Hematopoietic multipotent progenitor cell treated with erythropoietin and hydrocortisone succinate and interleukin-3 and kit ligand, for 8 days (in vitro differentiated cells): ENCODE measurements around the gene HIVEP3.
A peak's percentile ranks its signal among the peaks of the same experiment; 100 is the strongest.

Experiments
- DNase-seq: peaks from one replicate; pipeline ENCODE4 v3.0.0-alpha.2; 2015

HIVEP3 gene

GRCh38 chr1:41487126-41488039 is 431.3 kb downstream of the HIVEP3 start:
- peak; percentile 20 for DNase-seq

DNA sequence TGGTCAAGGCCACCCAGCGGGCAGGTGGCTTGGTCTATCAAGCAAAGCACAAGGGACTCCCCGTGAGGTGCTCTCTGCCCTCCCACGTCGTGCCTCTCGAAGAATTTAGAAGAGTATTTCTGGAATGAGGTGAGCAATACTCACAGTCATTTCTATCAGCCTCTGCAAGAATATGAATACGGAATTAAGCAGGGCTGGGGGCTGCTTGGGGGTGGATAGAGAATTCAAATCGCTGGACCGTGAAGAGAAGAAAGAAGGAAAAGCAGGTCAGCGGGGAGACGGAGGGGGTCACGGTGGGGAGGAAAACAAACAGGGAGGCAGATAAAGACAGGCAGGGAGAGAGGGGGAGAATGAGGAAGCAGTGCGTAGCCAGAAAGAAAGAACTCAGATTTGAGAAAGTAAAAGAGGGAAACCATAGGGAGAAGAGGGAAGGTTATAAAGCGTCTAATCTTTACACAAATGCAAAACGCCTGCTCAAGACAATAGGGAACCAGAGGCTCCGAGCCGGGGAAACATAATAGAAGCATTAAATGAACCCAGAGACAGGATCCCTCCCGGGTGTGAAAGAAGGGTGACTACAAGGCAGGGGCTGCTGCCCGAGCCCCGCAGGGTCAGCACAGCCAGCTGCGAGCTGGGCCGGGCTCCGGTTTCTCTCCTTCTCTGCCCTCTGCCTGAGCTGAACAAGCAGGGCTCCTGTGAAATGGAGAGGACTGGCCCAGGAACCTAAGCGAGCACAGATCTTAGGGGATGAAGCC is 432.2 kb downstream of the HIVEP3 start:
- DNase-seq = no peak

- DNase-seq = no peak
Measured at GRCh38 chr1:41486053-41486370, 432.7 kb downstream of the HIVEP3 start.

DNA sequence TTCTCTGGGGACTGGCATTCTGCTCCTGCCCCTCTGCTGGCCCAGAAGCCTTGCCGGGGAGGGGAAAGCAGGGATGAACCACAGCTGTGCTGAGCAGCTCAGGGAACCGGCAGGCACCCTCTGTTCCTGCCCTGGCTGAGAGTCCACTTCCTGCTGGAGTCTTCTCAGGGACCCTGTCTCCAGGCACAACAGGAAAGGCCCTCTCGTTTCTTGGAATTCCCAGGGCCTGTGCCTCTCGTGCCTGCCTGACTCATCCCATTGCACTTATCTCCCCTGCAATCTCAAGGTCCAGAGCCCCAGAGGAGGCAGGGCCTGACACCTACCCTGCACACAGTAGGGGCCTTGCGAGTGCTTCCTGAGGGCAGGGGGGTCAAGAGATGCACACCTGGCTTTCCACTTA is 433.1 kb downstream of the HIVEP3 start:
- no peak for DNase-seq

DNA sequence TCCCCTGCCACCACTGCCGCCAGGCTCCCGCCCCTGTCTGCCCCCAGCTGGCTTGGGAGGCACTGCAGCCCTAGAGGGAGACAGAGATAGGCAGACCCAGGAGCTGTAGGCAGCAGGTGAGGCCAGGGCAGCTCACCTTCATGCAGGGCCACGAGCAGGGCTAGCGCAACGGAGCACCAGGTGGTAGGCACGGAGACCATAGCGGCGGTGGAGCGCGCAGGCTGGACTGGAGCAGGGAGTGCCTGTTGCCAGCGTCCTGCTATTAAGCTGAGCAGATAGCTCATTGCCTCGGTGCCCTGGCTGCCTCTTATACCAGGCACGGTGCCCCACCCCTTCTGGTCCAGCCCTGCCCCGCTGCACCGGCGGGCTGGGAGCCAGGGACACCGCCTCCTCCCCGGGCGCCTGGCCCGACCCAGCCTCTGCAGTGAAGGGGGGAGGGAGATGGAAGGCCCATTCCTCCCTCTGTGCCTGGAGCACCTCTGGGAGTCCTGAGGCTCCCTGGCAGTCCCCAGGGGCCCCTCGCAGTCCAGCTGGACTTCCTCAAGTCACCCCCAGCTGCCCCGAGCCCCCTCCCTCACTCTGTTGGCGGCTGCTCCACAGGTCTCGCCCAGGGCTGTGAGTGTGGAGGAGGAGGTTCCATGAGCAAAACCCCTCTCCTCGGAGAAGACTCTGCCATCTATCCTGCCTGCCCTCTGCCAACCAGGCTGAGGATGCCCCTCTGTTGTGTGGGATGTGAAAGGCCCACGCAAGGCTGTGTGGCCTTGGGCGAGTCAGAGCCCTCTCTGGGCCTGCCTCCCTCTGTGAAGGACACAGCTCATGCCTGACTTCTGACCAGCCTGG is 434.1 kb downstream of the HIVEP3 start, which contains the start of gene EDN2:
EDN2 (minus strand) TSS at position 282 of the 840 bp plus-strand sequence; CDS start at position 200, 82 bp downstream.
- DNase-seq = no peak

- DNase-seq = no peak
Measured at GRCh38 chr1:41483960-41484401, 434.7 kb downstream of the HIVEP3 start.

- no peak for DNase-seq
Measured at GRCh38 chr1:41483001-41483850, 435.5 kb downstream of the HIVEP3 start.

- peak; percentile 65 for DNase-seq
Measured at GRCh38 chr1:41482001-41482765, 436.5 kb downstream of the HIVEP3 start.

- DNase-seq = no peak
Measured at GRCh38 chr1:41481109-41481775, 437.5 kb downstream of the HIVEP3 start.

- no peak for DNase-seq
Measured at GRCh38 chr1:41480204-41481108, 438.3 kb downstream of the HIVEP3 start.

- DNase-seq = no peak
Measured at GRCh38 chr1:41479808-41480160, 438.9 kb downstream of the HIVEP3 start.

DNA sequence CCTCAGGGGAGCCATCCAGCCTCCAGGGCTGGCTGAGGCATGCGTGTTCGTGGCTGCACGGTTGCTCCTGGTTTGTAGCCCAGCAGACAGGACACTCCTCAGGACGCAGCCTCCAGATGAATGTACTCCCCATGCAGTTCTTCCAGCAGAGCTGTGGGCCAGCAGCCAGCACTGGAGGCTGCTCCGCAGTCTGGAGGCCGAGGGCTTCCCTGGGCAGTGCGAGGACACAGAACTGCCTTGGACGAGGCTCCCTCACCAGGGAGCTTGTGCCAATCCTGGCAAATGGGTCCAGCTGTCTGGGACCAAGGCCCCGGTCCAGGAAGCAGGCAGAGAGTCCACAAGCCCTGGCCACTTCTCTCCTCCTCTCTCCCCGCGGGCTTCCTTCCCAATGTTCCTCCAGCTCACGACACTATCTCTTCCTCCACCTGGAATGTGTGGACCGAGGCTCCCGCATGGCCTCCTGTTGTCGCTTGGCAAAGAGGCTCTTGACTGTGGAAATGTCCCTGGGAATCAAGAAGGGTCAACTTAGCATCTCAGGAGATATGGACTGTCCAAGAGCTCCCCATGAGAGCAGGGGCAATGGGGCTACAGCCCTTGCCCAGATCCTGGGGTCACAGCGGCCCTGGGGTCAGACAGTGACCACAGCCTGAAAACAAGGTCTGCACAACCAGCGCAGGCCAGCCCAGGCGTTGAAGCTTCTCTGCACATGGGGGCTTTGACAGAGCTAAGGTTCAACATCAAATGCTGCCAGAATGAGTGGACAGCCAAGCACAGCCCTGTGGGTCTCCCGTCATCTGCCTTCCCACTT is 439.5 kb downstream of the HIVEP3 start:
- no peak for DNase-seq

DNA sequence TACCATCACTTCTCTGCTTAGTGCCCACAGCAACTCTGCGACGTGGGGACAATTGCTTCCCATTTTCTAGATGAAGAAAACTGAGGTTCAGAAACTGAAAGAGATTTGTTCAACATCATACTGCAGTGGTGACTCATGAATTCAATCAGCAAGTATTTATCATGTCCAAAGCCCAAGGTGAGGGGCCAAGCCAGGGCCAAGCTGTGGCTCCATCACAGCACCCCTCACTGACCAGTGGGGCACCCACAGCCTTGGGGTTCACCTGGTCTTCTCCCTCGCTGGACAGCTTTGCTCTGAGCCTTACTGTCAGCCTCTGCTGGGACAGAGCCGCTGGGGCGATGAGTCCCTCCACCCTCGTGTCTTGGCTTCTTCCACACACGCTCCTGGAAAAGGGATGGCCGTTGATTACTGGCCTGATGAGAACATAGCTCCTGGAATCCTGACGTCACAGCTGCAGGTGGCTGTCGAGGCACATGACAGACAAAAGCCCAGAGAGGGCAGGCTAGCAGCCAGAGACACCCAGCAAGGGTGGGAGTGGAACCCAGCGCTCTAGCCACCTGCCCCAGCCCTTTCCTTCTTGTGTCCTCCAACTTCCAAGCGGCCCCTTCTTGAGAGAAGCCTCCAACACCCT is 440.5 kb downstream of the HIVEP3 start:
- no peak for DNase-seq

DNA sequence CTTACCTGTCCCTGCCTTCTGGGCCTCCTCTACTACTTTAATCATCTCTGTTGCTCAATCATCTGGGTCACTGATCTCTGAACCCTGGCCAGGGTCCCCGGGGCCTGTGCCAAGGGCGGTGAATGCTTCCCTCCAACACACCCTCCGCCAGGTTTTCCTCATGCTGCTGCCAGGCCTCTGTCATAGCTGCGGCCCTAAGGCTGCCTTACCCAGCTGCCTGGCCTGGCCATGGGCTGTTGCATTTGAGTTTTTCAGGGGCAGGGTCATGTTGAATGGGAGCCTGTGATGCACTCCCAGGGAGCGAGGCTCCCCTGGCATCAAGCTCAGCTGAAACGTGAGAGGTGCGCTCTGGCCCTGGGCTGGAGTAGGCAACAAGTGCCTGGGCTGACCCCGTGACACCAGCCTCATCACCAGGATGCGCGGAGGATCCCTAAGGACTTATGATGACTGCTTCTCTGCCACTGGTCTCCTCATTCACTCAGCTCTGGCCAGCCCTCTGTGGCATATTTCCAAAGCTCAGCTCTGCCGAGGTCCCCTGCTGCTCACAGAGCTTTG is 441.8 kb downstream of the HIVEP3 start:
- DNase-seq = no peak

DNA sequence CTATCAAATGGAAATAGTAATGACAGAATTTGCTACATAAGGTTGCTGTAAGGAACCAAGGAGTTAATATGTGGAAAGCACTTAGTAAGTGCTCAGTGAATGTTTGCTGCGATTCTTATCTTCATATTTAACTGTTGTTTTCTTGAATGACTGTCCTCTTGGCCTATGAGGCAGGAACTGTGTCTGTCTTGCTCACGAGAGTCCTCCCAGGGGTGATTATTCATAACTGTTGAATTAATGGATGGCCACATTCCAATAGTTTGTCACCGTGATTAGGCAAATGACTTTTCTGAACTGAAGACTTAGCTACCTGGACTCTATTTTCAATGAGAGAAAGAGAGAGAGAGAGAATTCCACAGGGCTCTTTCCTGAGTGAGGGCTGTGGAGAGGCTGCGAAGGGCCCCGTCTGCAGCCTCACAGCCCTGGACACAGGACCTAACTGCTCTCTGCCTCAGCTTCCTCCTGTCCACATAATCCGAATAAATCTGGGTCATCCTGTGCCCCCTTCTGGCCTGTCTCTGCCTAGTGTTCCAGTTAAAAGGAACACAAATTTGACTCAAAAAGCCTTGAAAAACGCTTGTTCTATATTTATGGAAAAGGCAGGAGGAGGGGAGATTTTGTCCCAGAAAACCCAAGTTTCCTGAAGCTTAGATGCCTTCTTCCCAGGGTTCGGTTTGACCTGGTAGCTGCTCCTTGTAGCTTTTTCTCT is 442.7 kb downstream of the HIVEP3 start:
- DNase-seq = no peak

- DNase-seq = no peak
Measured at GRCh38 chr1:41475346-41475745, 443.4 kb downstream of the HIVEP3 start.
